Osteoblast (primary cell): ENCODE results near the gene STON2. TPM values are rescaled to one million over a fixed set of nuclear protein-coding genes. Genes with fewer than 3 reads are reported as not detected.

Source experiments
- DNase-seq: peaks from one replicate; pipeline ENCODE4 v3.0.0; 2011; ENCODE audit warnings: low spot score, mixed read lengths; ENCODE audit not compliant: insufficient read length; ENCODE audit errors: missing footprints
- H2AFZ ChIP-seq: 2 replicates; pipeline ENCODE4 v1.6.0; 2011; ENCODE audit warnings: mild to moderate bottlenecking, low read length
- H3K27ac ChIP-seq: 2 replicates; pipeline ENCODE4 v1.5.1; 2011; ENCODE audit warnings: mild to moderate bottlenecking, low read depth, low read length, moderate library complexity
- H3K27me3 ChIP-seq: 2 replicates; pipeline ENCODE4 v1.6.0; 2012; ENCODE audit warnings: mild to moderate bottlenecking, control low read depth, inconsistent platforms, low read length, moderate library complexity; ENCODE audit not compliant: insufficient read depth
- H3K36me3 ChIP-seq: 2 replicates; pipeline ENCODE4 v1.5.1; 2011; ENCODE audit warnings: mild to moderate bottlenecking, low read length, control low read depth, moderate library complexity; ENCODE audit not compliant: insufficient read depth
- H3K4me1 ChIP-seq: 2 replicates; pipeline ENCODE4 v1.5.1; 2011; ENCODE audit warnings: mild to moderate bottlenecking, low read length, control low read depth, moderate library complexity; ENCODE audit not compliant: insufficient read depth
- H3K4me2 ChIP-seq: 2 replicates; pipeline ENCODE4 v1.6.0; 2011; ENCODE audit warnings: mild to moderate bottlenecking, low read length; ENCODE audit not compliant: insufficient read depth
- H3K4me3 ChIP-seq: fragments of 200-600 bp; sonication (generic); 3 replicates; pipeline ENCODE4 v1.5.1; 2012; ENCODE audit warnings: mild to moderate bottlenecking, low read length, inconsistent platforms; ENCODE audit not compliant: insufficient read depth
- H3K79me2 ChIP-seq: 2 replicates; pipeline ENCODE4 v1.6.0; 2012; ENCODE audit warnings: mild to moderate bottlenecking, low read length, control low read depth, inconsistent platforms; ENCODE audit not compliant: insufficient read depth
- H3K9me3 ChIP-seq: 2 replicates; pipeline ENCODE4 v1.5.1; 2011; ENCODE audit warnings: low read depth, low read length, control low read depth
- H4K20me1 ChIP-seq: 2 replicates; pipeline ENCODE4 v1.6.0; 2012; ENCODE audit warnings: mild to moderate bottlenecking, low read length, control low read depth; ENCODE audit not compliant: insufficient read depth
- total RNA-seq: library from RNA; depleted of rRNA; stranded (reverse); fragments of >200 nt; gene quantifications from 2 replicates; pipeline ENCODE4 v1.2.3, GENCODE V29; 2012
- TF ChIP-seq, protein P1 (sequence below): IDR thresholded peaks from 2 replicates; pipeline ENCODE4 v1.5.1; 2011; ENCODE audit warnings: mild to moderate bottlenecking, low read depth, low read length, moderate library complexity; ENCODE audit errors: extremely low read depth

The STON2 gene
- 49.6 and 51.0 TPM in 2 replicates for total RNA-seq

DNA sequence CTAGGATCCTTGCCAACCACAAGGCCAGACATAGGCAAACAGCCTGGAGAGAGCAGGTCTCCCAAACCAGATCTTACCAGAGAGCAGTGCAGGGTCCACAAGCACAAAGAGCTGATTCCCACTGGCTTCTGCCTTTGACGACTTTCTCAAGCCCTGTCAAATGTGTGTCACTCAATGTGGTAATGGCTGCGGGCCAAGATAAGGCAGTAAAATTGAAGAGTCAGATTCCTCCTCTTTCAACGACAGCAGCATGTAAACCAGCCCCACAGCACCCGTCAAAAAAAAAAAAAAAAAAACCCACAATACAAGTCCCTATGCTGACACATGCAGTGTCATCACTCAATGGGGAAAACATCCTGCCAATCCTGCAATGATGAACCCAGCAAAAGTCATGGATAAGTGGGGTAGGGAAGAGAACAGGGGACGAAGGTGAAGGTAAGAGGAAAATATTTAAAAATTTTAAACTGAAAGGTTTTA, at the start of gene STON2:
TSS of gene STON2 (minus strand) at position 123 of the 477 bp plus-strand sequence. CDS start 1,942 bp downstream, outside the sequence.
- TF ChIP-seq, protein P1, sequence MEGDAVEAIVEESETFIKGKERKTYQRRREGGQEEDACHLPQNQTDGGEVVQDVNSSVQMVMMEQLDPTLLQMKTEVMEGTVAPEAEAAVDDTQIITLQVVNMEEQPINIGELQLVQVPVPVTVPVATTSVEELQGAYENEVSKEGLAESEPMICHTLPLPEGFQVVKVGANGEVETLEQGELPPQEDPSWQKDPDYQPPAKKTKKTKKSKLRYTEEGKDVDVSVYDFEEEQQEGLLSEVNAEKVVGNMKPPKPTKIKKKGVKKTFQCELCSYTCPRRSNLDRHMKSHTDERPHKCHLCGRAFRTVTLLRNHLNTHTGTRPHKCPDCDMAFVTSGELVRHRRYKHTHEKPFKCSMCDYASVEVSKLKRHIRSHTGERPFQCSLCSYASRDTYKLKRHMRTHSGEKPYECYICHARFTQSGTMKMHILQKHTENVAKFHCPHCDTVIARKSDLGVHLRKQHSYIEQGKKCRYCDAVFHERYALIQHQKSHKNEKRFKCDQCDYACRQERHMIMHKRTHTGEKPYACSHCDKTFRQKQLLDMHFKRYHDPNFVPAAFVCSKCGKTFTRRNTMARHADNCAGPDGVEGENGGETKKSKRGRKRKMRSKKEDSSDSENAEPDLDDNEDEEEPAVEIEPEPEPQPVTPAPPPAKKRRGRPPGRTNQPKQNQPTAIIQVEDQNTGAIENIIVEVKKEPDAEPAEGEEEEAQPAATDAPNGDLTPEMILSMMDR = no peak
- Histone ChIP-seq H3K27ac (peak within 1 kb of the TSS; percentile 90), H3K36me3 (no peaks in the 10 kb centered on the region), H3K4me1 (peaks cover 31% of the 10 kb centered on the region), H3K4me2 (peak within 1 kb of the TSS; percentile 73), H4K20me1 (no peaks in the 10 kb centered on the region), H3K9me3 (no peaks in the 10 kb centered on the region), H3K27me3 (peaks cover 18% of the 10 kb centered on the region), H3K4me3 (peak within 1 kb of the TSS; percentile 27), H2AFZ (peak within 1 kb of the TSS; percentile 26), H3K79me2 (no peaks in the 10 kb centered on the region)
- DNase-seq = peak; percentile 57

DNA sequence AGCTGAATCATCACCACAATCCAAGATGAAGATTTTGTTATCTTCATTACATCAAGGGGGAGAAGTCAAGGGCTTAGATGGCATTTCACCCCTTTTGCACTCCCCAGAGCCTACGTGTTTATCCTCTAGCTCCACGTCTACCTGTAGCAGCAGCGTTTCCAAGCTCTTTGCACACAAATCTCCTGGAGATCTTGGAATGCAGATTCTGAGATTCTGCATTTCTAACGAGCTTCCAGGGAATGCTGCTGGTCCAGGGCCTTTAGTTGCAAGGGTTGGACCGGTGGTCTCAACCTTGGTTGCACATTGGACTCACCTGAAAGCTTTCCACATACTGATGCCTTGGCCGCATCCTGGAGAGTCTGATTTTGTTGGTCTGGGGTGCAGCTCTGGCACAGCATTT, 49.5 kb upstream of the STON2 start:
- TF ChIP-seq, protein P1 = no peak
- Histone ChIP-seq H3K36me3 (no peaks in the 10 kb centered on the region), H3K4me1 (peaks cover 8% of the 10 kb centered on the region), H3K79me2 (no peaks in the 10 kb centered on the region), H3K4me2 (no peak overlapping the region), H2AFZ (no peak overlapping the region), H3K27ac (no peak overlapping the region), H3K9me3 (no peaks in the 10 kb centered on the region), H4K20me1 (no peaks in the 10 kb centered on the region), H3K27me3 (peaks cover 13% of the 10 kb centered on the region), H3K4me3 (no peak overlapping the region)
- no peak for DNase-seq

- Histone ChIP-seq H2AFZ (peak overlapping the region; percentile 53), H3K4me1 (peaks cover 8% of the 10 kb centered on the region), H3K9me3 (no peaks in the 10 kb centered on the region), H3K36me3 (no peaks in the 10 kb centered on the region), H3K27ac (no peak overlapping the region), H3K79me2 (no peaks in the 10 kb centered on the region), H4K20me1 (no peaks in the 10 kb centered on the region), H3K4me3 (no peak overlapping the region), H3K27me3 (peaks cover 15% of the 10 kb centered on the region), H3K4me2 (peak overlapping the region; percentile 23)
- DNase-seq = no peak
- TF ChIP-seq, protein P1 = no peak
Measured at GRCh38 chr14:81449114-81449513, 49.0 kb upstream of the STON2 start.

DNA sequence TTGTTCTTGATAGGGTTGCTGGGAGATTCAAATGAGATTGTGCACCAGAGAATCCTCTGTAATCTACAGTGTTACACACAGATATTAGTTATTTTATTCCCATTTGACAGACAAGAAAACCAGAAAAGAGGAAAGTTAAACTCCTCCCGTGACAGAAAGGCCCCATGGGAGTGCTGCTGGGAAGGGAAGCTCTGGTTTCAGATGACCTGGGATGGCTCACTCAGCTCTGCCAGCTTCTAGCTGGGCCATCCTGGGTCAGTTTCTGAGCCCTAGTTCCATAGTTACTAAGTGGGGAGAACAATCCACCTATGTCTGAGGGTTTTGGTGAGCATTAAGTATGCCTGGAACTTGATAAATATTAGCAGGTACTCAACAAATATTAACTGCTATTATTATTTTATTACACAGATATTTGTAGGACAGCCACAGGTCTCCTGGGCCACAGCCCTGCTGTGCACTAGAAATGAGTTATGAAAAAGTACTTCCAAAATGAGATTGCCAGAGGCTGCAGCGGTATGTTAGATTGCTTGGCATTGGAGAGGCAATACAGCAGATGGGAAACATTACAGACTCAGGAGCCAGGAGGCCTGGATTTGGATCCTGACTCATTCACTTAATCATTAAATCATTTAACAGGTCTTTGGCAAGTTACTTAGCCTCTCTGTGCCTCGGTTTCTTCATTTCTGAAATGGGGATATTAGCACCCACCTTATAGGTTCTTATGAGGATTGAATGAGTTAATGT, 47.1 kb upstream of the STON2 start:
- TF ChIP-seq, protein P1 = no peak
- Histone ChIP-seq H3K4me3 (no peak overlapping the region), H3K79me2 (no peaks in the 10 kb centered on the region), H3K9me3 (no peaks in the 10 kb centered on the region), H3K27ac (no peak overlapping the region), H3K36me3 (no peaks in the 10 kb centered on the region), H3K27me3 (peaks cover 22% of the 10 kb centered on the region), H3K4me2 (no peak overlapping the region), H4K20me1 (no peaks in the 10 kb centered on the region), H2AFZ (no peak overlapping the region), H3K4me1 (peaks cover 2% of the 10 kb centered on the region)
- DNase-seq = no peak
